HEK293T (cell line): ENCODE data around the gene VTI1A.

Experiments used
- ARNT ChIP-seq: fragments of 450-650 bp; IDR thresholded peaks from 2 replicates; pipeline ENCODE4 v1.6.1; 2017; ENCODE audit warnings: mild to moderate bottlenecking
- BHLHE40 ChIP-seq: fragments of 450-650 bp; IDR thresholded peaks from 2 replicates; pipeline ENCODE4 v1.6.1; 2016; ENCODE audit warnings: mild to moderate bottlenecking, moderate library complexity, borderline replicate concordance
- CTBP1 ChIP-seq: fragments of 450-650 bp; IDR thresholded peaks from 2 replicates; pipeline ENCODE4 v1.6.1; 2016; ENCODE audit warnings: borderline replicate concordance
- ELF4 ChIP-seq: fragments of 450-650 bp; IDR thresholded peaks from 2 replicates; pipeline ENCODE4 v1.6.1; 2017; ENCODE audit warnings: antibody characterized with exemption
- FOXA1 ChIP-seq: fragments of 450-650 bp; IDR thresholded peaks from 2 replicates; pipeline ENCODE4 v1.6.1; 2016; ENCODE audit warnings: mild to moderate bottlenecking
- FOXK2 ChIP-seq: fragments of 450-650 bp; IDR thresholded peaks from 2 replicates; pipeline ENCODE4 v1.6.1; 2016; ENCODE audit warnings: mild to moderate bottlenecking
- FOXM1 ChIP-seq: fragments of 450-650 bp; IDR thresholded peaks from 2 replicates; pipeline ENCODE4 v1.6.1; 2017; ENCODE audit warnings: mild to moderate bottlenecking, borderline replicate concordance
- L3MBTL2 ChIP-seq: fragments of 450-650 bp; conservative IDR thresholded peaks from 2 replicates; pipeline ENCODE4 v1.6.1; 2016; ENCODE audit warnings: mild to moderate bottlenecking
- PKNOX1 ChIP-seq: fragments of 450-650 bp; IDR thresholded peaks from 2 replicates; pipeline ENCODE4 v1.6.1; 2016
- SP1 ChIP-seq: fragments of 450-650 bp; IDR thresholded peaks from 2 replicates; pipeline ENCODE4 v1.6.1; 2017
- SUZ12 ChIP-seq: fragments of 450-650 bp; IDR thresholded peaks from 2 replicates; pipeline ENCODE4 v1.6.1; 2016; ENCODE audit warnings: mild to moderate bottlenecking
- TARDBP ChIP-seq: fragments of 450-650 bp; IDR thresholded peaks from 2 replicates; pipeline ENCODE4 v1.6.1; 2016
- ZNF384 ChIP-seq: fragments of 450-650 bp; IDR thresholded peaks from 2 replicates; pipeline ENCODE4 v1.6.1; 2016

GRCh38 chr10:112520914-112521313 lies 73.9 kb downstream of the VTI1A start:
- TF ChIP-seq CTBP1 (no peak), SUZ12 (no peak), FOXK2 (no peak), PKNOX1 (no peak), FOXM1 (no peak), SP1 (no peak), TARDBP (no peak), ARNT (no peak), BHLHE40 (no peak), ELF4 (no peak), ZNF384 (no peak), FOXA1 (no peak), L3MBTL2 (no peak)
